Neural cell (in vitro differentiated cells): ENCODE results near the gene LYVE1. TPM values are rescaled to one million over a fixed set of nuclear protein-coding genes. Genes with fewer than 3 reads are reported as not detected.

ENCODE experiments used
- H2AFZ ChIP-seq: fragments of 200-600, 300-800 bp; sonication (generic), shearing (Covaris generic); 2 replicates; pipeline ENCODE4 v1.6.0; 2014; ENCODE audit warnings: low read depth, mild to moderate bottlenecking, antibody characterized with exemption, low read length, moderate library complexity
- H3F3A ChIP-seq: fragments of 200-600 bp; shearing (Covaris generic); 2 replicates; pipeline ENCODE4 v1.6.1; 2016; ENCODE audit warnings: mild to moderate bottlenecking, moderate library complexity, mixed read lengths, antibody characterized with exemption, low read length; ENCODE audit not compliant: insufficient read depth, poor library complexity, severe bottlenecking
- H3K27ac ChIP-seq: fragments of 200-600, 300-800 bp; sonication (generic), shearing (Covaris generic); 2 replicates; pipeline ENCODE4 v1.5.1; 2014; ENCODE audit warnings: mild to moderate bottlenecking, low read length, moderate library complexity
- H3K27me3 ChIP-seq: fragments of 300-800, 200-600 bp; sonication (generic), shearing (Covaris generic); 2 replicates; pipeline ENCODE4 v1.6.0; 2014; ENCODE audit warnings: mild to moderate bottlenecking, low read depth, low read length, moderate library complexity; ENCODE audit not compliant: insufficient read depth
- H3K36me3 ChIP-seq: fragments of 300-800, 200-600 bp; sonication (generic), shearing (Covaris generic); 2 replicates; pipeline ENCODE4 v1.5.1; 2014; ENCODE audit warnings: mild to moderate bottlenecking, antibody characterized with exemption, low read length, moderate library complexity; ENCODE audit not compliant: insufficient read depth
- H3K4me2 ChIP-seq: fragments of 300-800, 200-600 bp; sonication (generic), shearing (Covaris generic); 2 replicates; pipeline ENCODE4 v1.6.0; 2014; ENCODE audit warnings: mild to moderate bottlenecking, low read length
- H3K4me3 ChIP-seq: fragments of 300-800, 200-600 bp; sonication (generic), shearing (Covaris generic); 2 replicates; pipeline ENCODE4 v1.5.1; 2014; ENCODE audit warnings: mild to moderate bottlenecking, low read length, moderate library complexity
- H3K79me2 ChIP-seq: fragments of 200-600 bp; shearing (Covaris generic); replicated peaks from 2 replicates; pipeline ENCODE4 v1.6.0; 2014; ENCODE audit warnings: mild to moderate bottlenecking, low read length, moderate library complexity; ENCODE audit not compliant: insufficient read depth
- H3K9ac ChIP-seq: fragments of 300-800, 200-600 bp; sonication (generic), shearing (Covaris generic); 2 replicates; pipeline ENCODE4 v1.6.1; 2016; ENCODE audit warnings: mild to moderate bottlenecking, low read length, mixed read lengths
- H3K9me2 ChIP-seq: fragments of 200-600 bp; shearing (Covaris generic); 2 replicates; pipeline ENCODE4 v1.6.1; 2016; ENCODE audit warnings: mild to moderate bottlenecking, low read length, mixed read lengths; ENCODE audit not compliant: insufficient read depth
- H3K9me3 ChIP-seq: fragments of 200-600, 300-800 bp; sonication (generic), shearing (Covaris generic); 2 replicates; pipeline ENCODE4 v1.6.1; 2016; ENCODE audit warnings: mild to moderate bottlenecking, mixed run types, low read length, moderate library complexity, mixed read lengths
- H4K20me1 ChIP-seq: fragments of 200-600 bp; shearing (Covaris generic); 2 replicates; pipeline ENCODE4 v1.6.1; 2016; ENCODE audit warnings: mild to moderate bottlenecking, mixed run types; ENCODE audit not compliant: insufficient read depth
- EP300 ChIP-seq: fragments of 450-650 bp; conservative IDR thresholded peaks from 2 replicates; pipeline ENCODE4 v1.6.1; 2014; ENCODE audit warnings: antibody characterized with exemption, mild to moderate bottlenecking, moderate library complexity; ENCODE audit not compliant: poor library complexity, severe bottlenecking
- EZH2 ChIP-seq: fragments of 200-600, 300-800 bp; shearing (Covaris generic), sonication (generic); IDR thresholded peaks from 2 replicates; pipeline ENCODE4 v1.6.1; 2014; ENCODE audit warnings: antibody characterized with exemption, low read length, borderline replicate concordance, mild to moderate bottlenecking; ENCODE audit not compliant: insufficient read depth, poor library complexity, severe bottlenecking
- MXI1 ChIP-seq: fragments of 450-650 bp; conservative IDR thresholded peaks from 2 replicates; pipeline ENCODE4 v1.6.1; 2014; ENCODE audit warnings: antibody characterized with exemption, mild to moderate bottlenecking; ENCODE audit not compliant: poor library complexity, severe bottlenecking
- POLR2AphosphoS5 ChIP-seq: IDR thresholded peaks from 2 replicates; pipeline ENCODE4 v1.6.1; 2012
- RAD21 ChIP-seq: fragments of 450-650 bp; conservative IDR thresholded peaks from 2 replicates; pipeline ENCODE4 v1.6.1; 2014; ENCODE audit warnings: antibody characterized with exemption, mild to moderate bottlenecking, moderate library complexity
- SMC3 ChIP-seq: fragments of 450-650 bp; conservative IDR thresholded peaks from 2 replicates; pipeline ENCODE4 v1.6.1; 2014; ENCODE audit warnings: antibody characterized with exemption, mild to moderate bottlenecking, moderate library complexity; ENCODE audit not compliant: poor library complexity
- TAF1 ChIP-seq: IDR thresholded peaks from 2 replicates; pipeline ENCODE4 v1.6.1; 2012; ENCODE audit warnings: low read depth
- polyA plus RNA-seq: library from polyadenylated mRNA; depleted of rRNA; stranded (reverse); fragments of >200 nt; gene quantifications from 2 replicates; pipeline ENCODE4 v1.2.3, GENCODE V29; 2014
- TF ChIP-seq, protein P1 (sequence below): IDR thresholded peaks from 2 replicates; pipeline ENCODE4 v1.6.1; 2012; ENCODE audit warnings: borderline replicate concordance
- TF ChIP-seq, protein P2 (sequence below): fragments of 450-650 bp; IDR thresholded peaks from 2 replicates; pipeline ENCODE4 v1.5.1; 2014; ENCODE audit warnings: antibody characterized with exemption, mild to moderate bottlenecking, moderate library complexity; ENCODE audit not compliant: poor library complexity, severe bottlenecking

LYVE1 gene
- polyA plus RNA-seq, 1 donor from 2014 or later = not detected

GRCh38 chr11:10599388-10600175 is 31.1 kb upstream of the LYVE1 start:
- Histone ChIP-seq H3K27me3 (no peaks in the 10 kb centered on the region), H3F3A (no peaks in the 10 kb centered on the region), H4K20me1 (no peaks in the 10 kb centered on the region), H3K4me2 (no peak overlapping the region), H3K9me3 (no peaks in the 10 kb centered on the region), H3K9ac (no peak overlapping the region), H3K79me2 (no peaks in the 10 kb centered on the region), H3K9me2 (no peaks in the 10 kb centered on the region), H3K4me3 (no peak overlapping the region), H3K36me3 (no peaks in the 10 kb centered on the region), H2AFZ (no peak overlapping the region), H3K27ac (no peak overlapping the region)
- TF ChIP-seq RAD21 (no peak), SMC3 (no peak), EP300 (no peak), POLR2AphosphoS5 (no peak), TAF1 (no peak), EZH2 (no peak), MXI1 (no peak)
- TF ChIP-seq, protein P1, sequence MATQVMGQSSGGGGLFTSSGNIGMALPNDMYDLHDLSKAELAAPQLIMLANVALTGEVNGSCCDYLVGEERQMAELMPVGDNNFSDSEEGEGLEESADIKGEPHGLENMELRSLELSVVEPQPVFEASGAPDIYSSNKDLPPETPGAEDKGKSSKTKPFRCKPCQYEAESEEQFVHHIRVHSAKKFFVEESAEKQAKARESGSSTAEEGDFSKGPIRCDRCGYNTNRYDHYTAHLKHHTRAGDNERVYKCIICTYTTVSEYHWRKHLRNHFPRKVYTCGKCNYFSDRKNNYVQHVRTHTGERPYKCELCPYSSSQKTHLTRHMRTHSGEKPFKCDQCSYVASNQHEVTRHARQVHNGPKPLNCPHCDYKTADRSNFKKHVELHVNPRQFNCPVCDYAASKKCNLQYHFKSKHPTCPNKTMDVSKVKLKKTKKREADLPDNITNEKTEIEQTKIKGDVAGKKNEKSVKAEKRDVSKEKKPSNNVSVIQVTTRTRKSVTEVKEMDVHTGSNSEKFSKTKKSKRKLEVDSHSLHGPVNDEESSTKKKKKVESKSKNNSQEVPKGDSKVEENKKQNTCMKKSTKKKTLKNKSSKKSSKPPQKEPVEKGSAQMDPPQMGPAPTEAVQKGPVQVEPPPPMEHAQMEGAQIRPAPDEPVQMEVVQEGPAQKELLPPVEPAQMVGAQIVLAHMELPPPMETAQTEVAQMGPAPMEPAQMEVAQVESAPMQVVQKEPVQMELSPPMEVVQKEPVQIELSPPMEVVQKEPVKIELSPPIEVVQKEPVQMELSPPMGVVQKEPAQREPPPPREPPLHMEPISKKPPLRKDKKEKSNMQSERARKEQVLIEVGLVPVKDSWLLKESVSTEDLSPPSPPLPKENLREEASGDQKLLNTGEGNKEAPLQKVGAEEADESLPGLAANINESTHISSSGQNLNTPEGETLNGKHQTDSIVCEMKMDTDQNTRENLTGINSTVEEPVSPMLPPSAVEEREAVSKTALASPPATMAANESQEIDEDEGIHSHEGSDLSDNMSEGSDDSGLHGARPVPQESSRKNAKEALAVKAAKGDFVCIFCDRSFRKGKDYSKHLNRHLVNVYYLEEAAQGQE = no peak
- TF ChIP-seq, protein P2, sequence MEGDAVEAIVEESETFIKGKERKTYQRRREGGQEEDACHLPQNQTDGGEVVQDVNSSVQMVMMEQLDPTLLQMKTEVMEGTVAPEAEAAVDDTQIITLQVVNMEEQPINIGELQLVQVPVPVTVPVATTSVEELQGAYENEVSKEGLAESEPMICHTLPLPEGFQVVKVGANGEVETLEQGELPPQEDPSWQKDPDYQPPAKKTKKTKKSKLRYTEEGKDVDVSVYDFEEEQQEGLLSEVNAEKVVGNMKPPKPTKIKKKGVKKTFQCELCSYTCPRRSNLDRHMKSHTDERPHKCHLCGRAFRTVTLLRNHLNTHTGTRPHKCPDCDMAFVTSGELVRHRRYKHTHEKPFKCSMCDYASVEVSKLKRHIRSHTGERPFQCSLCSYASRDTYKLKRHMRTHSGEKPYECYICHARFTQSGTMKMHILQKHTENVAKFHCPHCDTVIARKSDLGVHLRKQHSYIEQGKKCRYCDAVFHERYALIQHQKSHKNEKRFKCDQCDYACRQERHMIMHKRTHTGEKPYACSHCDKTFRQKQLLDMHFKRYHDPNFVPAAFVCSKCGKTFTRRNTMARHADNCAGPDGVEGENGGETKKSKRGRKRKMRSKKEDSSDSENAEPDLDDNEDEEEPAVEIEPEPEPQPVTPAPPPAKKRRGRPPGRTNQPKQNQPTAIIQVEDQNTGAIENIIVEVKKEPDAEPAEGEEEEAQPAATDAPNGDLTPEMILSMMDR = no peak

DNA sequence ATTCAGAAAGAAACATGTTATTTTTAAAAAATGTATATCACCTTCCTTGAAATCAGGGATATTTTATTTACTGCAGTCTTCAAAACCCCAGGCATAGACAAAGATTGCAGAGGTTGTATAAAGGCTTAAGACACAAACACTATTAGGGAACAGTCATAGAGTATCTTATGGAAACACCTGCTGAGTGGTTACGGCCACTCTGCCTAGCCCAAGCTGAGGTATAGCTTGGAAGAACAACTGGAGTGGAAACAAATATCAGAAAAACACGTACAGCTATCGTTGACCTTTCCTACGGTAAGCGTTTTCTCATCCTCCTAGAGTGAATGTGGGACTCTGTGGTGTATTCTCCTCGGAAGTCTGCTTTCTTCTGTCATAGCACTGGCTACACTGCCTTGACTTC is 30.4 kb upstream of the LYVE1 start:
- H2AFZ ChIP-seq = no peak overlapping the region
- no peaks in the 10 kb centered on the region for H3K79me2 ChIP-seq

More for the DNA sequence above, 30.4 kb upstream of the LYVE1 start:
- H4K20me1 ChIP-seq = no peaks in the 10 kb centered on the region
- H3K9me2 ChIP-seq = no peaks in the 10 kb centered on the region
- no peaks in the 10 kb centered on the region for H3F3A ChIP-seq
- H3K27me3 ChIP-seq = no peaks in the 10 kb centered on the region
- TF ChIP-seq TAF1 (no peak), RAD21 (no peak), MXI1 (no peak), SMC3 (no peak), EZH2 (no peak), EP300 (no peak), POLR2AphosphoS5 (no peak)
- TF ChIP-seq, protein P1 = no peak
- TF ChIP-seq, protein P2 = no peak
- no peak overlapping the region for H3K27ac ChIP-seq
- H3K9me3 ChIP-seq = no peaks in the 10 kb centered on the region
- H3K9ac ChIP-seq = no peak overlapping the region
- no peak overlapping the region for H3K4me3 ChIP-seq
- H3K36me3 ChIP-seq = no peaks in the 10 kb centered on the region
- H3K4me2 ChIP-seq = no peak overlapping the region
